Gastrocnemius medialis (tissue), 4 donors: ENCODE data around the gene SKIDA1. TPM values are rescaled to one million over a fixed set of nuclear protein-coding genes. Genes with fewer than 3 reads are reported as not detected.
"Not testable (repeated sequence)": the region's sequence is repeated elsewhere in the genome, so short reads cannot be mapped to it uniquely, and the experiment has no call there.

Experiments used
- ATAC-seq, 2 donors: fragments of 150-250 bp; one replicate each; pipeline ENCODE4 v1.9.1; 2016
- DNase-seq, 2 donors: peaks; one replicate each; pipeline ENCODE4 v3.0.0-alpha.2; 2019
- H3K27ac ChIP-seq, 4 donors: fragments of 200-600 bp; sonication (generic); 1 replicate in 1 of 4; 2 replicates in 3 of 4; pipeline ENCODE4 v1.5.1; 2016 to 2018; ENCODE audit warnings: mild to moderate bottlenecking in 2 of 4, moderate library complexity in 1 of 4
- H3K27me3 ChIP-seq, 3 donors: fragments of 200-600 bp; sonication (generic) in 2 of 3; 1 replicate in 1 of 3; 2 replicates in 2 of 3; pipeline versions ENCODE4 v1.5.1 to v1.6.0; 2016 to 2019; ENCODE audit warnings: mild to moderate bottlenecking in 1 of 3, moderate library complexity in 1 of 3
- H3K36me3 ChIP-seq, 2 donors: fragments of 200-600 bp; sonication (generic) in 1 of 2; one replicate each; pipeline ENCODE4 v1.5.1; 2017 to 2018
- H3K4me1 ChIP-seq, 2 donors: fragments of 200-600 bp; sonication (generic) in 1 of 2; one replicate each; pipeline ENCODE4 v1.5.1; 2016 to 2017; ENCODE audit warnings: mild to moderate bottlenecking in 2 of 2
- H3K4me3 ChIP-seq, 4 donors: fragments of 200-600 bp; sonication (generic) in 3 of 4; 1 replicate in 1 of 4; 2 replicates in 3 of 4; pipeline ENCODE4 v1.5.1; 2016 to 2019; ENCODE audit warnings: mild to moderate bottlenecking in 2 of 4
- H3K9me3 ChIP-seq, 3 donors: fragments of 200-600 bp; sonication (generic) in 2 of 3; 1 replicate in 1 of 3; 2 replicates in 2 of 3; pipeline ENCODE4 v1.5.1; 2016 to 2019
- POLR2A ChIP-seq, 2 donors: fragments of 450-650 bp; IDR thresholded peaks; one replicate each; pipeline ENCODE4 v1.6.1; 2017; ENCODE audit warnings: antibody characterized with exemption in 2 of 2, mild to moderate bottlenecking in 2 of 2, moderate library complexity in 2 of 2
- in situ Hi-C, 4 donors: fragments of 200-750 bp; cut with MboI; loops; one replicate each; pipeline versions ENCODE4 v1.15.0 to v1.8.0; 2017; ENCODE audit warnings: low sequenced_read_pairs in 4 of 4
- intact Hi-C: fragments of 100-400 bp; cut with DNase I; formaldehyde crosslinking; loops from one replicate; pipeline ENCODE4 v1.15.1; 2023; ENCODE audit warnings: low total_unique reads
- total RNA-seq, 4 donors: library from RNA; depleted of rRNA; stranded (reverse); fragments of >200 nt; gene quantifications; one replicate each; pipeline versions ENCODE4 v1.1.0 to v1.2.3, GENCODE V29; 2016
- TF ChIP-seq, protein P1 (sequence below), 5 experiments: fragments of 450-650 bp in 3 of 5; fragments of 200-600 bp in 2 of 5; sonication (generic) in 2 of 5; IDR thresholded peaks in 4 of 5; conservative IDR thresholded peaks in 1 of 5; 1 replicate in 4 of 5; 2 replicates in 1 of 5; pipeline ENCODE4 v1.5.1; 2016 to 2019; ENCODE audit warnings: antibody characterized with exemption in 5 of 5, mild to moderate bottlenecking in 3 of 5, moderate library complexity in 3 of 5

SKIDA1 gene
- total RNA-seq, 4 donors from 2014 or later = 0.09 TPM; not detected in 3

DNA sequence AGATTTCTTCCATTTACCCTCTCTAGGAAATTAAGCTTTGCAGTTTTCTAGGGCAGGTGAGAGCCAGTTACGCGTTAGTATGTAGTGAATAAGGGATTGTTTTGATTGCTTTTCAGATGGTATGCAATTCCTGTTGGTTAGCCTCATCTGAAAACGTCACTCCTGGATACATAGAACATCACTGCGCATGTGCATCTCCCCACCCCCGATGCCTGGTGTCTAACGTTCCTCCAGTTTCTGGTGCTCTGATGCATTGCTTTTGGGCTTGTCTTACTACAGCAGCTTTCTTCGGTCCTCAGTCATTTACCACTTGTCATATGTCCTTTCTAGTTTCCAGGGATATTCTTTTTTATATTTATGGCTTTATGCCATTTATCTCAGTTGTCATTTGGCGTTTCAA lies 31.0 kb upstream of the SKIDA1 start:
- DNase-seq = no peak
- TF ChIP-seq POLR2A (IDR thresholded peaks at IDR 0.05) = no peak
- TF ChIP-seq, protein P1, sequence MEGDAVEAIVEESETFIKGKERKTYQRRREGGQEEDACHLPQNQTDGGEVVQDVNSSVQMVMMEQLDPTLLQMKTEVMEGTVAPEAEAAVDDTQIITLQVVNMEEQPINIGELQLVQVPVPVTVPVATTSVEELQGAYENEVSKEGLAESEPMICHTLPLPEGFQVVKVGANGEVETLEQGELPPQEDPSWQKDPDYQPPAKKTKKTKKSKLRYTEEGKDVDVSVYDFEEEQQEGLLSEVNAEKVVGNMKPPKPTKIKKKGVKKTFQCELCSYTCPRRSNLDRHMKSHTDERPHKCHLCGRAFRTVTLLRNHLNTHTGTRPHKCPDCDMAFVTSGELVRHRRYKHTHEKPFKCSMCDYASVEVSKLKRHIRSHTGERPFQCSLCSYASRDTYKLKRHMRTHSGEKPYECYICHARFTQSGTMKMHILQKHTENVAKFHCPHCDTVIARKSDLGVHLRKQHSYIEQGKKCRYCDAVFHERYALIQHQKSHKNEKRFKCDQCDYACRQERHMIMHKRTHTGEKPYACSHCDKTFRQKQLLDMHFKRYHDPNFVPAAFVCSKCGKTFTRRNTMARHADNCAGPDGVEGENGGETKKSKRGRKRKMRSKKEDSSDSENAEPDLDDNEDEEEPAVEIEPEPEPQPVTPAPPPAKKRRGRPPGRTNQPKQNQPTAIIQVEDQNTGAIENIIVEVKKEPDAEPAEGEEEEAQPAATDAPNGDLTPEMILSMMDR (IDR thresholded peaks at IDR 0.05 in 4 of 5, conservative IDR thresholded peaks at IDR 0.05 in 1 of 5) = no peak
- peaks cover 0 to 55% of the 10 kb centered on the region in 2 donors for H3K36me3 ChIP-seq
- H3K9me3 ChIP-seq = no peaks in the 10 kb centered on the region
- peaks cover 0 to 6% of the 10 kb centered on the region in 2 donors for H3K4me1 ChIP-seq
- in situ Hi-C loops (no loop called here), intact Hi-C loops (no loop called here)
- H3K4me3 ChIP-seq = no peak overlapping the region
- no peaks in the 10 kb centered on the region for H3K27me3 ChIP-seq
- ATAC-seq = no peak
- H3K27ac ChIP-seq = no peak overlapping the region

DNA sequence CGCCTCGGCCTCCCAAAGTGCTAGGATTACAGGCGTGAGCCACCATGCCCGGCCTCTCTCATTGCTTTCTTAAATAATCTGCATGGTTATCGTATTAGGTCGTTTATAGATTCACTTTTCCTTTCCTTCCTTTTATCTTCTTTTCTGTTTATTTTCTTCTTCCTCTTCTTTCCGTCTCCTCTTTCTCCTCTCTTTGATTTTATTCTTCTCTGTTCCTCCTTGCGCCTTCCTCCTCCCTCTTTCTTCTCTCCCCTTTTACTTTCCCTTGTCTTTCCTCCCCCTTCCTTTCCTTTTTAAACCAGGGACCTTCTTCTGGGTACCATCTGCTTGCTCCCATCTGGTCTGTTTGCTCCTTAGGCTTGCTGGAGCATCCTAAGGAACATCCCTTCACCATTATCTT lies 27.2 kb upstream of the SKIDA1 start:
- Histone ChIP-seq H3K36me3 (peaks cover 0 to 45% of the 10 kb centered on the region in 2 donors), H3K9me3 (no peaks in the 10 kb centered on the region), H3K4me3 (no peak overlapping the region), H3K27me3 (no peaks in the 10 kb centered on the region), H3K4me1 (peaks cover 0 to 6% of the 10 kb centered on the region in 2 donors), H3K27ac (no peak overlapping the region)
- no peak for ATAC-seq
- intact Hi-C loops = no loop called here
- TF ChIP-seq POLR2A (IDR thresholded peaks at IDR 0.05) = no peak
- TF ChIP-seq, protein P1 (IDR thresholded peaks at IDR 0.05 in 4 of 5, conservative IDR thresholded peaks at IDR 0.05 in 1 of 5) = no peak
- DNase-seq = no peak
- in situ Hi-C loops = no loop called here

DNA sequence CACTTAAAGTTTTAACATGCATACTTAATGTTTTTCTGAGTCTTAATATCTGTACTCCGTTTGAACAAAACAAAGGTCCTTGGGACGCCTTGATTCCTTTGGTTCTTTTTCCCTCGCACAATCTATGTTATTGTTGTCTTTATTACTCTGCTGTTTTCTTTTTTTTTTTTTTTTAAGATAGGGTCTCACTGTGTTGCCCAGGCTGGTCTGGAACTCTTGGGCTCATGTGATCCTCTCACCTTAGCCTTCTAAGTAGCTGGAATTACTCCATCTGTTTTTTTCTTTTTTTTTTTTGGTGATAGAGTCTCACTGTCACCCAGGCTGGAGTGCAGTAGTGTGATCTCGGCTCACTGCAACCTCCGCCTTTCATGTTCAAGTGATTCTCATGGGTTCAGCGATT lies 21.8 kb upstream of the SKIDA1 start:
- intact Hi-C loops = no loop called here
- H3K36me3 ChIP-seq = peaks cover 0 to 60% of the 10 kb centered on the region in 2 donors

DNA sequence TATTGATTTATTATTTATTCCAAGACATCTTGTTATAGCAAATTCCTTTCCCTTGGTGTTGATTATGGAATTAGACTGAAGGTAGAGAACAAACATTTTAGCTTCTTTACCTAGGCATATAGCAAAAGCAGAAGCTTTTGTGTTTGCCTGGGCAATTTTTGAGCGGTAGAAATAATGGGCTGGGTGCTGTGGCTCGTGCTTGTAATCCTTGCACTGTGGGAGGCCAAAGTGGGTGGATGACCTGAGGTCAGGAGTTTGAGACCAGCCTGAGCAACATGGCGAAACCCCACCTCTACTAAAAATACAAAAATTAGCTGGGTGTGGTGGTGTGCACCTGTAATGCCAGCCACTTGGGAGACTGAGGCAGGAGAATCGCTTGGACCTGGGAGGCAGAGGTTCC lies 15.2 kb upstream of the SKIDA1 start:
- H3K4me3 ChIP-seq, ATAC-seq, intact Hi-C loops, H3K27ac ChIP-seq, H3K9me3 ChIP-seq, in situ Hi-C loops, DNase-seq, H3K27me3 ChIP-seq, H3K4me1 ChIP-seq: not testable (repeated sequence)
- peaks cover 0 to 73% of the 10 kb centered on the region in 2 donors for H3K36me3 ChIP-seq

More for the DNA sequence above, 21.8 kb upstream of the SKIDA1 start:
- no peak for ATAC-seq
- in situ Hi-C loops = no loop called here
- no peaks in the 10 kb centered on the region for H3K9me3 ChIP-seq
- H3K27me3 ChIP-seq = no peaks in the 10 kb centered on the region
- H3K27ac ChIP-seq = no peak overlapping the region
- no peak overlapping the region for H3K4me3 ChIP-seq
- H3K4me1 ChIP-seq = no peaks in the 10 kb centered on the region
- TF ChIP-seq, protein P1 (IDR thresholded peaks at IDR 0.05 in 4 of 5, conservative IDR thresholded peaks at IDR 0.05 in 1 of 5) = no peak
- no peak for TF ChIP-seq POLR2A (IDR thresholded peaks at IDR 0.05)
- DNase-seq = no peak

- TF ChIP-seq POLR2A (IDR thresholded peaks at IDR 0.05) = no peak
- TF ChIP-seq, protein P1 (IDR thresholded peaks at IDR 0.05 in 4 of 5, conservative IDR thresholded peaks at IDR 0.05 in 1 of 5) = no peak
- Histone ChIP-seq H3K4me1 (peaks cover 18 to 21% of the 10 kb centered on the region in 2 donors), H3K27ac (peak overlapping the region in 1 of 4 donors; percentile 29), H3K36me3 (peaks cover 0 to 39% of the 10 kb centered on the region in 2 donors), H3K27me3 (no peaks in the 10 kb centered on the region), H3K9me3 (no peaks in the 10 kb centered on the region), H3K4me3 (no peak overlapping the region)
- no peak for ATAC-seq
- in situ Hi-C loops (no loop called here), intact Hi-C loops (no loop called here)
- no peak for DNase-seq
These were observed 11.4 kb upstream of the SKIDA1 start for GRCh38 chr10:21536874-21537273.

- ATAC-seq, in situ Hi-C loops, H3K9me3 ChIP-seq, DNase-seq, H3K27me3 ChIP-seq: not testable (repeated sequence)
- intact Hi-C loops = loop anchor here (2.0 kb wide), 1 partner anchor 781 kb away; the partner anchor contains the start of gene COMMD3
- peak overlapping the region in 1 of 4 donors; percentile 70 for H3K4me3 ChIP-seq
- peaks cover 0 to 31% of the 10 kb centered on the region in 2 donors for H3K36me3 ChIP-seq
- H3K27ac ChIP-seq = peak overlapping the region; percentile 90 to 100 (median 98)
- peaks cover 22 to 25% of the 10 kb centered on the region in 2 donors for H3K4me1 ChIP-seq
These were observed 10.5 kb upstream of the SKIDA1 start for GRCh38 chr10:21535976-21536375.
